SW 1271 (cell line): ENCODE measurements around the gene NDUFA12.

ENCODE experiments used
- DNase-seq, 2 experiments: peaks; one replicate each; lab custom pipeline; 2025; lab: John Stamatoyannopoulos, UW

The NDUFA12 gene

DNA sequence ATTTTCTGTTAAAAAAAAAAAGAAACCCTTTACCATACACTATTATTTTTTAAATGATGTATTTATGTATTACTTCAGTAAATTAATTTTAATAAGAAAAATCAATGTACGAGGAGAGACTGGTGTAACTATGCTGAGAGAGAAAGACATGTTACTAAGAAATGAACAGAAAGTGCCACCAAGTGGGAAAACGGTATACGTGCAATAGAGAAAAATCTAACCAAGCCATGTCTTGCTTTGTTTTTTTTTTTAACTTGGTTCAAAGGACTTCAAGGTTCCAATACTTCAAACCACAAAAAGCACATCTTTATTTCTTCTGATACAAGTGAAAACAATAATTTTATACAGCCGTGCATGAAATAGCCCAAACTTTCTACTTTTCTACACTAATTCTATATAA is 22.9 kb downstream of the NDUFA12 start:
- DNase-seq = peak in 1 of 2 experiments; percentile 18

DNA sequence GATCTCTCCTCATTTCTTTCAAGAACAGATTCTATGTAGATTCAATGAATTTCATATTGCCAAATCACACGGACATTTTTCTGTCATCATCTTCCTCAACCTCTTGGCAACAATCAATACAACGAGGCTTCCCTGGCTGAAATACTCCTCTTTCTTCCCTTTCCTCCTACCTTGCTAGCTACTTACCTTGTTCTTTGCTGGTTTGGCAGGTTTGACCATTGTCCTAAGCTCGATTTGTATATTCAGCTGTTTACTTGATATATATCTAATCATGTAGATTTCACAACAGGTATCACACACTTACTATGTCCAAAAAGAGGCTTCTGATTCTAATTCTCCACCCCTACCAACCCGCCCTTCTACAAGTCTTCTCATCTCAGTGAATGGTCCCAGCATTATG is 23.6 kb downstream of the NDUFA12 start:
- no peak for DNase-seq

DNA sequence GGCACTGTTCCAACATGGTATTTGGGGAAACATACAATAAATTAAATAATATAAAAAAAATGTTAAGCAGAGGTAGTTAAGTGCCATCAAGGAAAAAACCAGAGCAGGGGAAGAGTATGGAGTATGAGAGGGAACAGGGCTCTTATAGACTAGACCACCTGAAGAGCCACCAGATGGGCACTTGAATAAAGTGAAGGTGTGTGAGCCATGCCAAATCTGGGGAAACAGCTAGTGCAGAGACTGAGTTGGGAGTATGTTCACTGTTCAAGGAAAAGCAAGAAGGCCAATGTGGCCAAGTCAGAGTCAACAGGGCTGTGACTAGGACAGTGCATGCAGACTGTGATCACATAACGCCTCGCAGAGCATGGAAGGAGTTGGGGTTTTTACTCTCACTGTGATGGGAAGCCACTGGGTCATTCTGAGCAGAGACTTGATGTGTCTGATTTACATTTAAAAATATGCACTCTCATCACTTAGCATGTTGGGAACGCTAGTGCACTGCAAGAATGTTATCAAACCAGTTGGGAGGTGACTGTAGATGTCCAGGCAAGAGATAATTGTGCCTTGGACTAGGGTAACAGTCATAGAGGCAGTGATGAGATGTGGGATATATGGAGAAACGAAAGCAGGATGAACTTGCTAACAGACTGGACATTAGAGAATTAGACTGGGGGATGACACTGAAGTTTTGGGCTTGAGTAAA is 25.6 kb downstream of the NDUFA12 start:
- no peak for DNase-seq

DNA sequence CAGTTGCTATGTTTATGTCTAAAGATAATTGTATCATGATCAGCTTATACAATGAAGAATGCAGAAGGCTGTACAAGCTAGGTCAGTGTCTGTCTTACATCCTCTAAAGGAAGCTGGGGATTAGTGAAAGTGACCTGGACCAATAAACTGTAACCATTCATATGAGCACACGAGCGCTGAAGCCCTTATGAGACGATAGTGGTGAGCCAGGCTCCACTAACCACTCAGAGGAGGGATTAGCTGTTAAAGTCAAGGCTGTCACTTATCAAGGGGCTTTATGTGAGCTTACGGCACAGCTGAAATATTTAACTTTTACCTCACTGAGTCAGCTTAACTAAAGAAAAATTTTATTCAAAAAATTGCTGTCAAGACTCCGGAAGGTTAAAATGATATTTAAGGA is 30.3 kb downstream of the NDUFA12 start:
- DNase-seq = no peak

DNA sequence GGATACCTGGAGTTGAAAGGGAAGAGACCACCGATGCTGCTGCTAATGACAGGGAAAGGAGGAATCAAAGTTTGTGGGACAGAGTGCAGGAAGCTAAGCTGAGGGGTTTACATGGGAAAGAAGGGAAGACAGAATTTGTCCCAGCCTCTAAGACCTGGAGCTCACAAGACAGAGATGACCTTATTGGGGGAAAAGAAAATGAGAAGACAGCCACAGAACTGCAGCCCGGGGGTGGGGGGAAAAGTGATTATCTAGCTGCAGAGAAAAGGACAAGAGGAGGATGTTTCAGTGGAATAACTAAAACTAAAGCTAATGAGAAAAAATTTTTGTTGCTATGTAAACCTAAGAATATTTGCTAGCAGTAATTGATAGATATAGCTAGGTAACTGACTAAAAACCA is 30.7 kb downstream of the NDUFA12 start:
- DNase-seq = no peak

DNA sequence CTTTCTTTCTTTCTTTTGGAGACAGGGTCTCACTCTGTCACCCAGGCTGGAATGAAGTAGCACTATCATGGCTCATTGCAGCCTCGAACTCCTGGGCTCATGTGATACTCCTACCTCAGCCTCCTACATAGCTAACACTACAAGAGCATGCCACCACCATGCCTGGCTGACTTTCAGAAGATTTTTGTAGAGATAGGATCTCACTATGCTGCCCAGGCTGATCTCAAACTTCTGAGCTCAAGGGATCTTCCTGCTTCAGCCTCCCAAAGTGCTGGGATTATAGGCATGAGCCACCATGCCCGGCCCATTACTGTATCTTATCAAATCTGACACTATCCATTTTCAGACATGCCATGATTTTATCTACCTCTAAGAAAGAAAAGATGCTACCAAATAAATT is 31.6 kb downstream of the NDUFA12 start:
- DNase-seq = no peak

DNA sequence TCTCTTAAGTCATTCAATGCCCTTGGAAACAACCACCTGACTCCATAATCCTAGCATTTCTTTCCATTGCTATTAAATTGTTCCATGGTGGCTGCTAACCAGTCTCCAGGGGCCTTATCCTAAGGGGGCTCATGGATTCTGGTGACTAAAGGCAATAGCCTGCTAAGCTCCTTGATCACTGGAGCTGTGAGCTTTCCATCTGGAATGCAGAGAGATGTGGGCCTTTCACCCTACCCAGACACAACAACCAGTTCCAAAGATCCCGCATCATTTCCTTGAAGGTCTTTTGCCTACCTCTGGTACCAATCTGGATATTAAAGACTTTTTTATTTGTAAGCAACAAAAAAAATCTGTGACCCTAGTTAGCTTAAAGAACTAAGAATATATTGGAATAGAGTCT is 32.9 kb downstream of the NDUFA12 start:
- DNase-seq = no peak

DNA sequence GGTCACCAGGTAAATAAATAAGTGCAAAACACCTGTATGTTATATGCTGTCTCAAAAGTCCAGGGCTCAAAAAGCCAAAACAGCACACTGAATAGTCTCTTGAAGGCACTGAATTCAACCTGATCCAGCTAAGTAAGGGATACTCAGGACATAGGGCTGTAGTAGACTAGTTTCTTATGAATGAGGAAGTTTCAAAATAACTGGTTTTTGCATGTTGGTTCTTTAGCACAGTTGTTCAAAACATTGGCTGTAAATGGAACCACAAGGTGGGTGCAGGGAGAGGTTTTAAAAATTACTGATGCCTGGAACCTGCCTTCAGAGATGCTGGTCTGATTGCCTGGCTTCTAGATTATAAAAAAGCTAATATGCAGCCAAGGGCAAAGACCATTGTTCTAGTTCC is 34.1 kb downstream of the NDUFA12 start:
- no peak for DNase-seq

DNA sequence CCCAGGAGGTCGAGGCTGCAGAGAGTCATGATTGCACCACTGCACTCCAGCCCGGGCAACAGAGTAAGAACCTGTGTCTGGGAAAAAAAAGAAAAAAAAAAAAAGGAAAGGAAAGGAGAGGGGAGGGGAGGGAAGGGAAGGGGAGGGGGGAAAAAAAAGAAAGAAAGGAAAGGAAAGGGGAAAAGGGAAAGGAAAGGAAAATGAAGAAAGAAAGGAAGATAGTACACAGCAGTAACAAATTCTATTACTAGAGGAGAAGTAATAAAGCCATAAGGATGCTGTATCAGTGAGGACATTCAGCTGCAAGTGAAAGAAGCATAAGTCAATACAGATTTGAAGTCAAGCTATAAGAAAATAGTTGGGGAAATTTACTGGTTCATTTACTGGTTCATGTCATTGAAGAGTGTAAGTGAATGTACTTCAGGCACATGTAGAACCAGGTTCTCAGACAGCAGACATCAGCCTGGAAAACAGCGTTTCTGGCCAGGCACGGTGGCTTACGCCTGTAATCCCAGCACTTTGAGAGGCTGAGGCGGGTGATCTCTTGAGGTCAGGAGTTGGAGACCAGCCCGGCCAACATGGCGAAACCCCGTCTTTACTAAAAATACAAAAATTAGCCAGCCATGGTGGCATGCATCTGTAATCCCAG is 37.4 kb downstream of the NDUFA12 start:
- no peak for DNase-seq

DNA sequence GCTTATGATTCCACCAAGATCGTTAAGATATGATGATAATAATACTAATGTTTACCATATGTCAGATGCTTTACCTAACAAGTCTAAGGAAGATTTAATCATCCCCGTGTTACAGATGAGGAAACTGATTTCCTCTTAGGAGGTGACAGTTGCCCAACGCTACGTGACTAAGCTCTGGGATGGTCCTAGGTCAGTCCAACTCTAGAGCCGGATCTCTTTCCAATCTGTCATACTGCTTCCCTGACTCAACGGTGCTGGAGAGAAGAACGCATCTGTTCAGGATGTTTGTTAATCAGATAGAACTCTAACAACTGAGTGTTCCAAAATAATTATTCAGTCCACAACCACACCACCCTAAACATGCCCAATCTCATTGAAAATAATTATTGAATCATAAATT is 39.8 kb downstream of the NDUFA12 start:
- DNase-seq = no peak

DNA sequence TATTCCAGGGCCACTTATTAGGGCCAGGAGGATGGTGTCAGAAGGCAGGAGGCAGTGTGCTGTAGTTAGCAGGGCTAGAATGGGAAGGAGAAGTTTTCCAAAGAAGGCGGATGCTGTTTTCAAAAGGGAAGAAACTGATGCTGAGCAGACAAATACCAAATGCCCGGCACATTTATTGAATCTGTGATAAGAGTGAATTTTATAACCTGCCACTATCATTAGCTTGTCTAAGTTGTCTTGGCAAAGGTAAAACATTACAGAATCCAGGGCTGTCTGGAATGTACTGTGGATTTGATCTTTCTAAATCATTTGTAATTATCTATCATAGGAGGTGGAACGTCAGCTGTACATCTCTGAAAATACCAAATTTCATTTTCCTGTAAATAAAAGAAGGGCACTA is 40.8 kb downstream of the NDUFA12 start:
- DNase-seq = no peak

DNA sequence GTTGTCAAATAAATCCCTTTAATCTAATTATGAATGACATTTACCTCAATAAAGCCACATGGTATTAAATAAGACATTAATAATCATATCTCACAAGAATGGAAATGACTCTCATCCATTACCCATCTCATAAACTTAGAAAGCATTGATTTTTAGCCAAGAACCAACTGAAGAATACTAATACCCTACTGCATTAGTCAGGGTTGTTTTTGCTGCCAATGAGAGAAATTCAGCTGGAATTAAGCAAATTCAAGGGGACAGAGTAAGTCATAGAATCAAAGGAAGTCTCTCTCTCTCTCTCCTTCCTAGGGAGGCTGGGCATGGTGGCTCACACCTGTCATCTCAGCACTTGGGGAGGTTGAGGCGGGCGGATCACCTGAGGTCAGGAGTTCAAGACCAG is 41.6 kb downstream of the NDUFA12 start:
- no peak for DNase-seq

DNA sequence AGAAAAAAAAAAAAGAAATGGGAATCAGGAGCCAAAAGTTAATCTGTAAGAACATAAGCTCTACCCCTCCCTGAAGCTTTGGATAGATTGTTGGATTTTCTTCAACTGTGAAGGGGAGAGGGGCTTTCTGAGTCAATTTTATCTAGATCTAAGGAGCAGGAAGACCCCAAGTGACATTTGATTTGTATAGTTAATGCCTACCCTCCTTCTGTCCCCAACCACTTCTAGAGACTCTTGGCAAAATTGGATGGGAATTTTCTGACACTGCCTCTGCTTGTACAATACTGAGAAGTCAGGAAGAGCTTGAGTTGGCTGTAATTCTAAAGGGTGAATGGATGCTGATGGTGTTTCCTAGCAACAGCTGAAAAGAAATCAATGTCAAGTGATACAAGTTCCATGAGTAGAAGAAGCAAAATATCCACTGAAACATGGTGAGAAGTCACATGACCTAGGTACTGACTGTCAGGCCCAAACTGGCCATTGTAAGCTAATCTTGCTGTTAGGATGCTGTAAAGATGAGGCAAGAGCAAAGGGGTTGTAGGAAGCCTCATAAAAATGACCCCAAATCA is 42.2 kb downstream of the NDUFA12 start:
- no peak for DNase-seq

DNA sequence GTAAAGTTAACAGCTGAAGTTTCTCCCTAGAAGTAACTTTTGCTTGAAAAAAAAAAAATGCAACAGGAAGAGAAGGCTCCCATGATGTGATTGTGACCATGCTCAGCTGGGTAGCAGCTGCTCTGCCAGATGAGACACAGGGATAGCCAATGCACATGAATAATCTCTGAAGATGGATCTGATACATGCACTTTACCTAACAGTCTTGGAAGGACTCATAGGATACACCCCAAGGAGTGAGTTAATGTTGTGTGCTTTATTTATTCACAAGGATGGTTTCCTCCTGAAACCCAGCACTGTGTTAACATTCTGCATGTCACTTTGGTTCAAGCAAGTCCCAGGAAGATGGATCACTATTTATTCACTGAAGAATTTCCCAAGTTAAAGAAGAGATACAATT is 46.5 kb downstream of the NDUFA12 start:
- DNase-seq = no peak

DNA sequence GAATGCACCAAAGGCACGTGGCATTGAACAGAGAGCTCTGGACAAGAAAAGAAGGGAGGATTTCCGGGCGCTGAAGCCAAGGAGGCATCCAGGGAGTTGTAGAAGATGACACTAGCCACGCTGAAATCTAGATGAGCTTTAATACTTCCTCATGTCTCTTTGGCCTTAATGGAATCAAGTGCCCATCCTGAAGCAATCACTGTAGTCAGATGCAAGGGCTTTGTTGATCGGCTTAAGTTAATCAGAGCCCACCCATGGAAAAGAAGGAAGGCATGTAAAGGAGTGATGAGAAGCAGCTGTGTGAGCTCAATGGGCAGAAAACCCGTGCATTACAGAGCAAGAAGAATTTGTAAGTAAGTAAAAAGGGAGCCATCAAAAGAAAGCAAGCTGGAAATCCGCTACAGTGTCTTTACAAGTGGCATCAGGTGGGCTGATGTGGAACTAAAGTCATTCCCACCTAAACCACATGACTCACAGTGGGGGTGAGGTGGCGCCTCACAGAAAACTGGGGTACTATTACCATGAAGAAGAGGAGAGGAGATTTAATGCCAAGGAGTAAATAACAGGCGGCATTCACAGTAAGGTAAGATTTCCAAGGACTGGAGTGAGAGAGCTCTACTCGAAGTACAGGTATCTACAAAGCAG is 48.4 kb downstream of the NDUFA12 start:
- no peak for DNase-seq

DNA sequence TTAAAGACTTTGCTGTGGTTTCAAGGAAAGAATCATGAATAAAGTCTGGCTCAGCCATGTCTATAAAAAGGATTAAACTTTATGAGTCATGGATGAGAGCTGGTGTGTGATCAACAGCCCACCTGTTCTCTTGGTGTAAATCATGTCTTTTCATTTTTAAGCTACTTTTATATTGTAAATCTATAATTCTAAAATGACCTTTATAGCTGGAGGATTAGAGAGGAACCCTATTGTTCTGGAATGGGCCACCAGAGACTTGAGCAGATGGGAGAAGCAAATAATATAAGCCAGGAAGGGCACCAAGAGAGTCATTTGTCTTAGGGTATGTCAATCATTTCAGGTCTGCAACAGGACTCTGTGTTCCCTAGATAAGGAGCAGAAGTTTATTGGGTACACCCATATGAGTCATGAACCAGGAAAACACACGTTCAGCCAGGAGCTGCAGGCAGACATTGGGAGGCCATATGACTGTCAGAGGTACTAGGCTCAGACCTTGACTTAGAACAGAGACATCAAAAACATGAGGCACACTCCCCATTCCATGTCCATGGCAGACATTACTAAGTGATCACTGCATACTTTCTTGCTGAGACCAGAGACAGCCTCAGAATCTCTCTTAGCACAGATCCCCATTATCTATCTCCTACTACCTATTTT is 49.3 kb downstream of the NDUFA12 start:
- DNase-seq = peak in 1 of 2 experiments; percentile 7

DNA sequence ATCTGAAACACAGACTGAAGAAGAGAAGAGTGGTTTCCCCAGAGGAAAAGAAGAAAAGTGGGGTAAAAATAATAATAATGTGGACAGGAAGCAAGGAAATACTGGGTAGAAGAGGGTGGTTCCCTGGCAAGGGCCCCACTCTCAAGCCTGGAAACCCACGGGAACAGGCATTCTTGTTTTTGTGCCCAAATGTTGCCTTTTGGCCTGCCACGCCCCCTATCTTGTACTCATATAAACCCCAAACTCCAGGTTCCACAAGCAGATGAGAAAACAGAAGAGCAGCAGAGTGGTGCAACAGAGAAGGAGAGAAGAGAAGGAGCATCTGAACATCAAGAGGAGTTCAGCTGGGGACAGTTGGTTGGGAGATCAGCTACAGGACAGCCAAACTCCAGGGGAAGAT is 51.2 kb downstream of the NDUFA12 start:
- no peak for DNase-seq

DNA sequence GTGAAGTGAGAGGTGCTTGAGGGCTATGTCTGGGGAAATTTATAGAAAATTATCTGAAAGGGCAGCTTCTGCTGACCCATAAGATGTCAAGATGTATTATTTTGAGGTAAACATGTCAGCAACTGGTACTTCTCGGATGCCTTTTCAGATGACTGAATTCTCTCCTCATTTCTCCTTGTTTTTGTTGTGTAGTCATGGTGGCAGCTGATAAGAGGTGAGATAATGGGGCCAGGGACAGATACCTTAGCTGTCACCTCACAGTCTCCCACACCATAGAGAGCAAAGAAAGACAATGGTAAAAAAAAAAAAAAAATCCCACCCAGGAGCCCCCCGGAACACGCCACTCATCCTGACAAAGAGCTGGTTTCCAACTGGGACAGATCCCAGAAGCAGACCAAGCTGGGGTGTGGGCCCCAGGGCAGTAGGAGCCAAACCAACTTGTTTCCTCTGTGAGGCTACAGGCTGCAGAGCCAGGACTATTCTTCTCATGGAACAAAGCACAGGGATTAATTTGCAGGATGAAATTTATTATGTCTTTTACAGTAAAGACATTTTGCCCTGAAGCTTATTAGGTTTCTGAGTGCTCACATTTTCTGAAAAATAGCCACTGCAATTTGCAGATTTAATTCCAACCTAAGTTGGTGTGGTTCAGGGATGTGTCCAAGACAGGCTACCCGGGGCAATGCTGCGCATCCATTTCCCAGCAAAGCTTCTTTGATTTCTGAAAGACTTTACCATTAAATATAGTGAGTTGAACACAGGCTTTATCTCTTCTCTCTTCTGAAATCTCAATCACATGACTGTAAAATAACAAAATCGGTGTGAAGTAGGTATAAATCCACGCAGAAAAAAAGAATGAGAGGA is 52.2 kb downstream of the NDUFA12 start:
- DNase-seq = no peak

DNA sequence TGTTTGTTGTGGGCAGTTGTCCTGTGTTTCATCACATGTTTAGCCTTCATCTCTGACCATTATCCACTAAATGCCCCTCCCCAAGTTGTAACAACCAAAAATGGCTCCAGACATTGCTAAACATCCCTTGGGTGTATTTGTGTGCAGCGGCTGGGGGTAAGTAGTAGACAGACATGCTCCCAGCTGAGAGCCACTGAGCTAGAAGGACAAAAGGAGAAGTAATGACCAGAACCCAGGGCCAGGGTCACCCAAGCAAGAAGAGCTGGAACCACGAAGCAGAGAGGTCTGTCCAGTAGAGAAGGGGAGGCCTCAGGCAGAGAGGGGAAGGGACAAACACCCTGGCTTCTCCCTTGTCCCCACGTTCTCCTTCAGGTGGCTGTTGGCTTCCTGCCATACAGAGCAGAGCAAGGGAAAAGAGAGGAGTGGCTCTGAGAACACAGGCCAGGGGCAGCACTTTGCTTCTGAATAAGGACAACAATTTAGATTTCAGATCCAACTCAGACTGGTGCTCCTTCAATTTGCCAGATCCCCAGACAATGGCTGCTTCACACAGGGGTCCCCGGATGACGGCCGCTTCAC is 55.2 kb downstream of the NDUFA12 start:
- no peak for DNase-seq

DNA sequence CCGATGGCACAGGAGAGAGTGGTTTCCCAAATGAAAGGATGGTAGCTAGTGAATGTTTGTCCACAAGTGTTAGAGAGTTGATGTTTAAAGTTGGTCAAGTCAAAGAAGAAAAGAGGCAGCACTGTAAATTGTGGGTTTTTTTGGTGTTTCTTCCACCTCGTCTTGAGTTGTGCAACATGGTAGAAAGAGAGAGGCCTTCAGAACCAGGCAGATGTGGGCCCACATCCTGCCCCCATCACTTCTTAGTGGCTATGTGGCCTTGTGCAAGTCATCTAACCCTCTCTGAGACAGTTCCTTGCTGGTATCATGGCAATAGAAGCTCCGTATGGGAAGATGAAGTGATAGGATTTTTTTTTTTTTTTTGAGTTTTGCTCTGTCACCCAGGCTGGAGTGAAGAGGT is 60.8 kb downstream of the NDUFA12 start:
- DNase-seq = no peak

DNA sequence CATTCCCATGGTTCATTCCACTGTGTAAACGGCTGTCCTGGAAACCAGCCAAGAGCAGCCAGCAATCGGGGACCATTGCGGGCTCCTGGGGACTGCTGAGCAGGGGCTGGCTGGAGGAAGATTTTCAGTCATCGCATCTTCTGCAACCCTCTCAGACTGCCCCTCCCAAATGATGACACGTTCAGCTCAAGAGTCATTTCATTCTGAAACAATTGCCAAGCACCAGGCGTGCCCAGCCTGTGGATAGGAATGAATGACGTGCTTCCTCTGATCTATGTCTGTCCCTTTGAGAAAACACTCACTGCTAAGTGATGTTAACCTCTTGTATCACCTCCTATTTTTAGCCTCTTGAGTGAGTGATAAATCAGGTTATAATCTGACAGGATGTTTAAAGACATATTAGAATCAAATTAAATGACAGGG is 62.0 kb downstream of the NDUFA12 start:
- no peak for DNase-seq
